ENCODE measurements around the gene BATF2. TPM values are rescaled to one million over a fixed set of nuclear protein-coding genes. Genes with fewer than 3 reads are reported as not detected.

BATF2 gene, protein sequence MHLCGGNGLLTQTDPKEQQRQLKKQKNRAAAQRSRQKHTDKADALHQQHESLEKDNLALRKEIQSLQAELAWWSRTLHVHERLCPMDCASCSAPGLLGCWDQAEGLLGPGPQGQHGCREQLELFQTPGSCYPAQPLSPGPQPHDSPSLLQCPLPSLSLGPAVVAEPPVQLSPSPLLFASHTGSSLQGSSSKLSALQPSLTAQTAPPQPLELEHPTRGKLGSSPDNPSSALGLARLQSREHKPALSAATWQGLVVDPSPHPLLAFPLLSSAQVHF
- 0.07 and 0.24 TPM in 2 replicates for total RNA-seq

DNA sequence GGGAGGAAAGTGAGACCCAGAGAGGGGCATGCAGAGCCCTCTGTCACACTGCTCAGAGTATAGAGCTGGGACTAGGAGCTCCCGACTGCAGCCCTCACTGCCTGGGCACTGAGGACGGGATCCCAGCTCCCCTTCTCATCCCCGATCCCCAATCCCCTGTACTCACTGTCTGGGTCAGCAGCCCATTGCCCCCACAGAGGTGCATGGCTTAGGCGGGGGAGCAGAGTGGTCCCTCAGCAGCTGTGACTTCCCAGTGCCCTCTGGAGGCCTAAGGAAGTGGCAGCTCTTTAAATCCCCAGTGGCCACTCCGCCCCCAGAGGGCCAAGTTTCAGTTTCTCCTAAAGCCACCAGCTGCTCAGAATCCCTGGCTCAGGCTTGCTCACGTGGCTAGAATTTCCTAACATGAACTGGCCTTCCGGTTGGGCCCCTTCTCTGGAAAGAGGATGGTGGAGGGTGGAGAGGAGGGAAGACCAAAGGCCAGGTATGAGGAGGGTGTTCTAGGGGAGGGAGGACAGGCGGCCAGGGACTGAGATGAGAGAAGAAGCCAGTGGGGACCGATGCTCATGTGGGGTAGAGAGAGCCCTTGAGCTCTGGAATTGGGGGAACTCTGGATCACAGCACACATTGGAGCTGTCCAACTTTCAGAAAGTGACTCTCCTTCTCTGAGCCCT, at the start of gene BATF2:
BATF2 (minus strand) TSS at position 262 of the 671 bp plus-strand sequence; CDS start at position 205, 57 bp downstream.
- peak; percentile 33 for DNase-seq
- Mint-ChIP-seq H3K36me3 (ENCODE audit: low read depth) (no peaks in the 10 kb centered on the region), H3K4me1 (peaks cover 20% of the 10 kb centered on the region), H3K4me3 (peak within 1 kb of the TSS; percentile 70), H3K27me3 (no peaks in the 10 kb centered on the region), H3K27ac (peak within 1 kb of the TSS; percentile 66), H3K9me3 (no peaks in the 10 kb centered on the region)
- intact Hi-C loops (cut with micrococcal nuclease) = loop anchor here (1.0 kb wide), 1 partner anchor 150 kb away; no protein-coding TSS in a partner anchor
- CTCF ChIA-PET = interaction anchor here (0.8 to 3.8 kb wide), 4 partner anchors 11 to 149 kb away, joined by 3 to 12 read pairs (median 8); partner anchors contain the start of genes ARL2 and MAJIN
- POLR2A ChIA-PET = interaction anchor here (0.5 to 1.6 kb wide), 7 partner anchors 17 to 187 kb away, joined by 3 to 9 read pairs (median 3); partner anchors contain the start of genes ARL2 and MAJIN
- TF ChIP-seq, protein P1, sequence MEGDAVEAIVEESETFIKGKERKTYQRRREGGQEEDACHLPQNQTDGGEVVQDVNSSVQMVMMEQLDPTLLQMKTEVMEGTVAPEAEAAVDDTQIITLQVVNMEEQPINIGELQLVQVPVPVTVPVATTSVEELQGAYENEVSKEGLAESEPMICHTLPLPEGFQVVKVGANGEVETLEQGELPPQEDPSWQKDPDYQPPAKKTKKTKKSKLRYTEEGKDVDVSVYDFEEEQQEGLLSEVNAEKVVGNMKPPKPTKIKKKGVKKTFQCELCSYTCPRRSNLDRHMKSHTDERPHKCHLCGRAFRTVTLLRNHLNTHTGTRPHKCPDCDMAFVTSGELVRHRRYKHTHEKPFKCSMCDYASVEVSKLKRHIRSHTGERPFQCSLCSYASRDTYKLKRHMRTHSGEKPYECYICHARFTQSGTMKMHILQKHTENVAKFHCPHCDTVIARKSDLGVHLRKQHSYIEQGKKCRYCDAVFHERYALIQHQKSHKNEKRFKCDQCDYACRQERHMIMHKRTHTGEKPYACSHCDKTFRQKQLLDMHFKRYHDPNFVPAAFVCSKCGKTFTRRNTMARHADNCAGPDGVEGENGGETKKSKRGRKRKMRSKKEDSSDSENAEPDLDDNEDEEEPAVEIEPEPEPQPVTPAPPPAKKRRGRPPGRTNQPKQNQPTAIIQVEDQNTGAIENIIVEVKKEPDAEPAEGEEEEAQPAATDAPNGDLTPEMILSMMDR (IDR thresholded peaks at IDR 0.05) = no peak
- ATAC-seq (ENCODE audit: low read depth) = peak; percentile 88

DNA sequence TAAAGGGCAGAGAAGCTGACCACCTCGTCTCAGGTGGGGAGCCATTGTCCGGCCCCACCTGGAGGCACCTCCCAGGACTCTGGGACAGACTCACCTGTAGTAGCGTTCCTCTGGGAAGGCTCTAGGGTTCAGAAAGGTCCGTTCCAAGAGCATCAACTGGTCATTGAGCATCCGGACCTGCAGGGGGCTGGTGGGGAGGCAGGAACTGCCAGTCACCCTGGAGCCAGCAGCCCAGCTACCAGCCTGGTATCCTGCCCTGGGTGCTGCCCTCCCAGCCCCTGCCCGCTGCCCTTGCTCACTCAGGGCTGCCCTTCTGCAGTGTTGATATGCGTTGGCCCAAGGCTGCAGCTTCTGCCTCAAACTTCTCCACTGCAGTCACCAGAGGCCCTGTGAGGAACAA, 49.0 kb upstream of the BATF2 start:
- ChIA-PET POLR2A (no interaction called here), CTCF (no interaction called here)
- H3K27me3 Mint-ChIP-seq = no peaks in the 10 kb centered on the region
- H3K27ac Mint-ChIP-seq = no peak overlapping the region
- TF ChIP-seq, protein P1 (IDR thresholded peaks at IDR 0.05) = no peak
- H3K9me3 Mint-ChIP-seq = no peaks in the 10 kb centered on the region
- no peak for DNase-seq
- intact Hi-C loops (cut with micrococcal nuclease) = no loop called here
- H3K4me1 Mint-ChIP-seq = peaks cover 28% of the 10 kb centered on the region
- peaks cover 10% of the 10 kb centered on the region for H3K36me3 Mint-ChIP-seq (ENCODE audit: low read depth)
- no peak overlapping the region for H3K4me3 Mint-ChIP-seq
- no peak for ATAC-seq (ENCODE audit: low read depth)

DNA sequence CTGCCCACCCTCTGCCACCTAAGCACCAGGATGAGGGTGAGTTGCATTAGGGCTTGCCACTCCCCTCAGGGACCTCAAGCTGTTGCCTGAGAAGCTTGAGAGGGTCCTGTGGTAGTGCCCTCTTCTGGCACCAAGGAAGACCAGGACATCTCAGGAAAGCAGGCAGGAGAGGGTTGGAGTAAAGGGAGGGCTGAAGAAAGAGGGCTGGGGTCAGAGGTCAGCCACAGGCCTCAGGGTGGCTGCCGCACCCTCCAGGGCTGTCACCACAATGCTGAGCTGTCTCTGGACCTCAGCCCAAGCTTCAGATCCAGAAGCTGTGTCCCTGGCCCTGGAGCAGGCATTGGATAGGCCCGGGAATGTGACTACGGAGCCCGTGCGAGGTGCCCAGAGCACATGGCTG, 48.3 kb upstream of the BATF2 start:
- Mint-ChIP-seq H3K27me3 (no peaks in the 10 kb centered on the region), H3K4me3 (no peak overlapping the region), H3K36me3 (ENCODE audit: low read depth) (peaks cover 11% of the 10 kb centered on the region), H3K4me1 (peaks cover 31% of the 10 kb centered on the region), H3K9me3 (no peaks in the 10 kb centered on the region), H3K27ac (no peak overlapping the region)
- intact Hi-C loops (cut with micrococcal nuclease) = no loop called here
- ChIA-PET CTCF (no interaction called here), POLR2A (no interaction called here)
- TF ChIP-seq, protein P1 (IDR thresholded peaks at IDR 0.05) = no peak
- DNase-seq = no peak
- no peak for ATAC-seq (ENCODE audit: low read depth)

DNA sequence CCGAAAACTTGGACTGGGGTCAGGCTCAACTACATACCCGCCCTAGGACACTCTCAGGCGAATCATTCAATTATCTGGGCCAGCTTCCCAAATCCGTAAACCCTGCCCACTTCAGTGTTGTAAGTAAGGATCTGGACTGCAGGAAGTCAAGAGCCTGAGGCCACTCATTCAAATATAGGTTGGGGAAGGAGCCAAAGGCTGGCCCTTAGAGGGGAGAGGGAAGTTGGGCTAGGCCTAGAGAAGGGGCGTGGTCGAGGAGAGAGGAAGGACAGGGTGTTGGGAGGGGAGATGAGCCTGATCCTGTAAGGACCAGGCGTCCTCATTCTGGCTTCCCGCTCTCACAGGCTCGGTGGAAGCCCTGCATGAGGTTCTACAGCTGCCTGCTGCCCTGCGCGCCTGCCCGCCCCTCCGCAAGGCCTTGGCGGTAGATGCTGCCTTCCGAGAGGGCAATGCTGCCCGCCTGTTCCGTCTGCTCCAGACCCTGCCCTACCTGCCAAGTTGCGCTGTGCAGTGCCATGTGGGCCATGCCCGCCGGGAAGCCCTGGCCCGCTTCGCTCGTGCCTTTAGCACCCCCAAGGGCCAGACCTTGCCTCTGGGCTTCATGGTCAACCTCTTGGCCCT, 47.2 kb upstream of the BATF2 start:
- H3K4me1 Mint-ChIP-seq = peaks cover 31% of the 10 kb centered on the region
- H3K9me3 Mint-ChIP-seq = no peaks in the 10 kb centered on the region
- no peaks in the 10 kb centered on the region for H3K27me3 Mint-ChIP-seq
- H3K27ac Mint-ChIP-seq = no peak overlapping the region
- DNase-seq (no peak), ATAC-seq (ENCODE audit: low read depth) (no peak)
- ChIA-PET POLR2A (no interaction called here), CTCF (no interaction called here)
- H3K36me3 Mint-ChIP-seq (ENCODE audit: low read depth) = peaks cover 11% of the 10 kb centered on the region
- intact Hi-C loops (cut with micrococcal nuclease) = no loop called here
- TF ChIP-seq, protein P1 (IDR thresholded peaks at IDR 0.05) = no peak
- peak overlapping the region; percentile 17 for H3K4me3 Mint-ChIP-seq

DNA sequence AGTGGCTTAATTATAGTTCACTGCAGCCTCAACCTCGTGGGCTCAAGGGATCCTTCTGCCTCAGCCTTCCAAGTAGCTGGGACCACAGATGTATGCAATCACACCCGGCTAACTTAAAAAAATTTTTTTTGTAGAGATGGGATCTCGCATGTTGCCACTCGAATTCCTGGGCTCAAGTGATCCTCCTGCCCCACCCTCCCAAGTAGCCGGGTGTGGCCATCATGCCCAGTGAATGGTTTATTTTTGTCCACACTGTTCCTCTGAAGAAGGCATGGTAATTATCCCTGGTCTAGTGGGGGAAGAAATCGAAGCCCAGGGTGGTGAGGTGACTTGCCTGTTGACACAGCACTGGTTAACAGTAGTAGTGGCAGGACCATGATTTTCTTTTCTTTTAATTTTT, 46.1 kb upstream of the BATF2 start:
- DNase-seq (no peak), ATAC-seq (ENCODE audit: low read depth) (no peak)
- Mint-ChIP-seq H3K27ac (no peak overlapping the region), H3K4me1 (peaks cover 27% of the 10 kb centered on the region), H3K4me3 (peak overlapping the region; percentile 56), H3K36me3 (ENCODE audit: low read depth) (peaks cover 11% of the 10 kb centered on the region), H3K27me3 (no peaks in the 10 kb centered on the region), H3K9me3 (no peaks in the 10 kb centered on the region)
- intact Hi-C loops (cut with micrococcal nuclease) = no loop called here
- TF ChIP-seq, protein P1 (IDR thresholded peaks at IDR 0.05) = no peak
- POLR2A ChIA-PET = interaction anchor here (0.7 kb wide), 1 partner anchor 219 kb away, joined by 8 read pairs; the partner anchor contains the start of gene POLA2
- CTCF ChIA-PET = no interaction called here
